Measurements from ENCODE around the gene EGFL7. TPM values are rescaled to one million over a fixed set of nuclear protein-coding genes. Genes with fewer than 3 reads are reported as not detected.

The EGFL7 gene
- total RNA-seq, 2 donors from 2014 or later = 31.5 to 34.0 TPM

DNA sequence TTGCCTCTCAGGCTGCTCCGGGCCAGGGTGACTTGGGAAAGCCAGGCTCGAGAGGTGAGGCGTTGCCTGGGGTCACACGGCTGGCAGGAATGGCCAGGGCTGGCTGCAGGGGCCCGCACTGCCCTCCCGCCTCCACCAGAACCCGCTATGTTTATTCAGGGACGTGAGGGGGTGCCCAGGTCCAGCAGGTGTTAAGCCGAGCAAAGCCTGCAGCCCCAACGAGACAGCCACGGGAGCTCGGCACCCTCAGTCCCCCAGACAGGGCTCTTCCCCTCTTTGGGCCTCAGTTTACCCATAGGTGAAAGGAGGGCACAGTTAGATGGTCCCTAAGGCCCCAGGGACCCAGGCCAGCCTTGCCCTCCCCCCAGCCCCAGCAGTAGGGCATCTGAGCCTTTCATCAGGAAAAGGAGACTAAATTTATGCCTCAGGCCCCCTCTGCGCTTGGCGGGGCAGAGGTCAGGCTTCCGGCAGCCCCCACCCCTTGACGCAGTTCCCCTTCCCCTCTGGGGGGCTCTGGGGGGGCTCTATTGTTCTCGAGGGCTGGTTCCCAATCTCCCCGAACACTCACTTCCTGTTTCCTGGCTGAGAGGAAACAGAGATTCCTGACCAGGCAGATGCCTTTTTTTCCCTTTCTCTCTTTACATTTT is 7.1 kb upstream of the EGFL7 start:
- no peak for TF ChIP-seq CTCF (conservative IDR thresholded peaks at IDR 0.05)
- Histone ChIP-seq H3K9ac (ENCODE audit: extremely low read depth, low read length, poor library complexity, severe bottlenecking) (no peak overlapping the region), H3K4me3 (ENCODE audit: low read length) (no peak overlapping the region), H3K4me1 (ENCODE audit: control insufficient read depth, insufficient read depth, low read length) (no peaks in the 10 kb centered on the region), H3K27ac (ENCODE audit: low read depth, low read length) (no peak overlapping the region), H3K36me3 (ENCODE audit: control insufficient read depth, insufficient read depth, low read length) (no peaks in the 10 kb centered on the region), H3K27me3 (ENCODE audit: control insufficient read depth, insufficient read depth, low read length, poor library complexity, severe bottlenecking) (no peaks in the 10 kb centered on the region), H3K9me3 (ENCODE audit: control insufficient read depth, low read length) (no peaks in the 10 kb centered on the region)
- no peaks in the 10 kb centered on the region for H3K9me3 Mint-ChIP-seq
- DNase-seq = no peak
- WGBS, 2 experiments (ENCODE audit: insufficient coverage in 1 of 2, insufficient read length in 1 of 2) = 83 to 90% methylated on average over 8 to 18 of the region's 18 CpGs
- no peak overlapping the region for H3K27ac Mint-ChIP-seq
- no peaks in the 10 kb centered on the region for H3K27me3 Mint-ChIP-seq (ENCODE audit: insufficient read depth)
- no peaks in the 10 kb centered on the region for H3K4me1 Mint-ChIP-seq
- H3K4me3 Mint-ChIP-seq = no peak overlapping the region
- H3K36me3 Mint-ChIP-seq (ENCODE audit: low read depth) = no peaks in the 10 kb centered on the region

DNA sequence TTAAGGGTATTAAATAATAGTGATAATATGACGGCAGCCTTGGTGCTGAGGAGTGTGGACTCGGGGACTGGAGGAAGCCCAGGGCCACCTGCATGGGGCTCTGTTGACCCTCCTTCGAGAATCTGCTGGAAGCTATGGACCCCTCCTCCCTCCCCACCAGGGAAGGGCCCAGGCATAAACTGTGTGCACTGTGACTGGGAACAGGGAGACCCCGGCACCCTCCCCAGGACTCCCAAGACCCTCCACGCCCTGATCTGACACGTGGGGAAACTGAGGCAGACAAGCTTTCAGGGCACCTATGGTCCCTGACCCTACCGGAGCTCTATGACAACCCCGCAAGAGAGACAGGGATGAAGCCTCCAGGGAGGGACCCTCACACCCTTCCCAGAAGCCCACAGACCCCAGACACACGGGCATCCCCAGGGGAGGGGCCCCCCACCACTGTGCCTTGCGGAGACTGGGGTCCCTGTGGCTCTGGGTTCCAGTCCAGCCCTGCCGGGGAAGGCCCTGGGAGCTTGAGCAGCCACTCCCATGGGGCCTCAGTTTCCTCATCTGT is 6.5 kb upstream of the EGFL7 start:
- no peaks in the 10 kb centered on the region for H3K4me1 Mint-ChIP-seq
- Histone ChIP-seq H3K9ac (ENCODE audit: extremely low read depth, low read length, poor library complexity, severe bottlenecking) (no peak overlapping the region), H3K36me3 (ENCODE audit: control insufficient read depth, insufficient read depth, low read length) (no peaks in the 10 kb centered on the region), H3K4me1 (ENCODE audit: control insufficient read depth, insufficient read depth, low read length) (no peaks in the 10 kb centered on the region), H3K9me3 (ENCODE audit: control insufficient read depth, low read length) (no peaks in the 10 kb centered on the region), H3K27me3 (ENCODE audit: control insufficient read depth, insufficient read depth, low read length, poor library complexity, severe bottlenecking) (no peaks in the 10 kb centered on the region), H3K4me3 (ENCODE audit: low read length) (no peak overlapping the region), H3K27ac (ENCODE audit: low read depth, low read length) (no peak overlapping the region)
- no peaks in the 10 kb centered on the region for H3K36me3 Mint-ChIP-seq (ENCODE audit: low read depth)
- H3K27me3 Mint-ChIP-seq (ENCODE audit: insufficient read depth) = no peaks in the 10 kb centered on the region
- no peak for TF ChIP-seq CTCF (conservative IDR thresholded peaks at IDR 0.05)
- no peak for DNase-seq
- H3K27ac Mint-ChIP-seq = no peak overlapping the region
- 89 to 96% methylated on average over 4 to 11 of the region's 11 CpGs for WGBS, 2 experiments (ENCODE audit: insufficient coverage in 1 of 2, insufficient read length in 1 of 2)
- no peak overlapping the region for H3K4me3 Mint-ChIP-seq
- H3K9me3 Mint-ChIP-seq = no peaks in the 10 kb centered on the region

- no peak overlapping the region for H3K4me3 ChIP-seq (ENCODE audit: low read length)
- no peak overlapping the region for H3K27ac Mint-ChIP-seq
- H3K9ac ChIP-seq (ENCODE audit: extremely low read depth, low read length, poor library complexity, severe bottlenecking) = no peak overlapping the region
- DNase-seq = no peak
- H3K4me1 Mint-ChIP-seq = no peaks in the 10 kb centered on the region
- no peaks in the 10 kb centered on the region for H3K9me3 ChIP-seq (ENCODE audit: control insufficient read depth, low read length)
- TF ChIP-seq CTCF (conservative IDR thresholded peaks at IDR 0.05) = no peak
- no peaks in the 10 kb centered on the region for H3K27me3 ChIP-seq (ENCODE audit: control insufficient read depth, insufficient read depth, low read length, poor library complexity, severe bottlenecking)
- 91% methylated on average over 32 to 37 of the region's 37 CpGs for whole genome bisulfite sequencing, 2 experiments (ENCODE audit: insufficient coverage in 1 of 2, insufficient read length in 1 of 2)
- H3K4me1 ChIP-seq (ENCODE audit: control insufficient read depth, insufficient read depth, low read length) = no peaks in the 10 kb centered on the region
- H3K27me3 Mint-ChIP-seq (ENCODE audit: insufficient read depth) = no peaks in the 10 kb centered on the region
- H3K36me3 ChIP-seq (ENCODE audit: control insufficient read depth, insufficient read depth, low read length) = no peaks in the 10 kb centered on the region
- H3K27ac ChIP-seq (ENCODE audit: low read depth, low read length) = no peak overlapping the region
- H3K36me3 Mint-ChIP-seq (ENCODE audit: low read depth) = no peaks in the 10 kb centered on the region
- H3K9me3 Mint-ChIP-seq = no peaks in the 10 kb centered on the region
- H3K4me3 Mint-ChIP-seq = no peak overlapping the region
These were observed 5.7 kb upstream of the EGFL7 start for GRCh38 chr9:136656795-136657611.
